Measurements from ENCODE around the gene PRLR. TPM values are rescaled to one million over a fixed set of nuclear protein-coding genes. Genes with fewer than 3 reads are reported as not detected.
"Not testable (repeated sequence)": the region's sequence is repeated elsewhere in the genome, so short reads cannot be mapped to it uniquely, and the experiment has no call there.

PRLR gene
- total RNA-seq, 2 donors from 2014 or later, result 6.2 to 7.9 TPM

- TF ChIP-seq POLR2A (IDR thresholded peaks at IDR 0.05), result no peak
- no peak for TF ChIP-seq CTCF (IDR thresholded peaks at IDR 0.05)
- H3K9me3 ChIP-seq, result no peaks in the 10 kb centered on the region
- no peak for ATAC-seq
- no peak for DNase-seq
- H3K27me3 ChIP-seq, result no peaks in the 10 kb centered on the region
- no peak overlapping the region for H3K4me3 ChIP-seq
- WGBS, 2 donors, result 88 to 100% methylated on average over 1 of the region's 1 CpG
- peaks cover 20% of the 10 kb centered on the region for H3K4me1 ChIP-seq
- intact Hi-C loops (cut with DNase I), result loop anchor here (10.0 kb wide), 1 partner anchor 108 kb away; no protein-coding TSS in a partner anchor
- H3K27ac ChIP-seq, result no peak overlapping the region
- no peaks in the 10 kb centered on the region for H3K36me3 ChIP-seq (replicated peaks in 1 of 2; ENCODE audit: insufficient read depth in 1 of 2, low read depth in 2 of 2)
Measured at GRCh38 chr5:35192506-35192905, 37.8 kb downstream of the PRLR start.

GRCh38 chr5:35189801-35190200 lies 40.5 kb downstream of the PRLR start:
- H3K27ac ChIP-seq; H3K36me3 ChIP-seq (replicated peaks in 1 of 2; ENCODE audit: insufficient read depth in 1 of 2, low read depth in 2 of 2); H3K27me3 ChIP-seq; DNase-seq; H3K9me3 ChIP-seq; H3K4me3 ChIP-seq; ATAC-seq: not testable (repeated sequence)
- peaks cover 42% of the 10 kb centered on the region for H3K4me1 ChIP-seq
- WGBS, 2 donors, result 86 to 98% methylated on average over 2 of the region's 2 CpGs
- intact Hi-C loops (cut with DNase I), result loop anchor here (10.0 kb wide), 1 partner anchor 105 kb away; no protein-coding TSS in a partner anchor

- Histone ChIP-seq H3K4me1 (peaks cover 51% of the 10 kb centered on the region), H3K9me3 (no peaks in the 10 kb centered on the region), H3K27ac (peak overlapping the region; percentile 50 to 68 (median 66)), H3K36me3 (replicated peaks in 1 of 2; ENCODE audit: insufficient read depth in 1 of 2, low read depth in 2 of 2) (no peaks in the 10 kb centered on the region), H3K4me3 (no peak overlapping the region), H3K27me3 (no peaks in the 10 kb centered on the region)
- intact Hi-C loops (cut with DNase I), result no loop called here
- 20 to 24% methylated on average over 9 of the region's 9 CpGs for WGBS, 2 donors
- peak; percentile 50 to 74 (median 54) for DNase-seq
- peak; percentile 33 for ATAC-seq
- TF ChIP-seq POLR2A (IDR thresholded peaks at IDR 0.05), result no peak
- no peak for TF ChIP-seq CTCF (IDR thresholded peaks at IDR 0.05)
Measured at GRCh38 chr5:35188031-35188457, 42.2 kb downstream of the PRLR start.

- intact Hi-C loops (cut with DNase I); H3K27me3 ChIP-seq; H3K4me3 ChIP-seq; ATAC-seq; H3K9me3 ChIP-seq; DNase-seq; H3K36me3 ChIP-seq (replicated peaks in 1 of 2; ENCODE audit: insufficient read depth in 1 of 2, low read depth in 2 of 2): not testable (repeated sequence)
- Histone ChIP-seq H3K27ac (peak overlapping the region; percentile 50 to 68 (median 66)), H3K4me1 (peaks cover 55% of the 10 kb centered on the region)
- WGBS, 2 donors, result 69 to 79% methylated on average over 3 of the region's 3 CpGs
Measured at GRCh38 chr5:35187621-35188020, 42.7 kb downstream of the PRLR start.

- H3K36me3 ChIP-seq (replicated peaks in 1 of 2; ENCODE audit: insufficient read depth in 1 of 2, low read depth in 2 of 2), result no peaks in the 10 kb centered on the region
- DNase-seq (peak in 1 of 4 donors; percentile 32), ATAC-seq (no peak)
- H3K27ac ChIP-seq, result peak overlapping the region in 1 of 4 donors; percentile 81
- 78 to 87% methylated on average over 5 of the region's 5 CpGs for WGBS, 2 donors
- H3K4me3 ChIP-seq, result no peak overlapping the region
- H3K4me1 ChIP-seq, result peaks cover 58% of the 10 kb centered on the region
- intact Hi-C loops (cut with DNase I), result no loop called here
- no peaks in the 10 kb centered on the region for H3K27me3 ChIP-seq
- no peaks in the 10 kb centered on the region for H3K9me3 ChIP-seq
- TF ChIP-seq CTCF (IDR thresholded peaks at IDR 0.05) (no peak), POLR2A (IDR thresholded peaks at IDR 0.05) (no peak)
Measured at GRCh38 chr5:35186749-35187148, 43.5 kb downstream of the PRLR start.

GRCh38 chr5:35185518-35185917 lies 44.8 kb downstream of the PRLR start:
- no peaks in the 10 kb centered on the region for H3K9me3 ChIP-seq
- DNase-seq (peak in 3 of 4 donors; percentile 32 to 37 (median 37)), ATAC-seq (peak; percentile 80)
- no peaks in the 10 kb centered on the region for H3K27me3 ChIP-seq
- H3K36me3 ChIP-seq (replicated peaks in 1 of 2; ENCODE audit: insufficient read depth in 1 of 2, low read depth in 2 of 2), result no peaks in the 10 kb centered on the region
- H3K4me3 ChIP-seq, result no peak overlapping the region
- intact Hi-C loops (cut with DNase I), result no loop called here
- H3K27ac ChIP-seq, result peak overlapping the region; percentile 58 to 81 (median 76)
- TF ChIP-seq CTCF (IDR thresholded peaks at IDR 0.05), result no peak
- peak in 1 of 3 donors; percentile 23 for TF ChIP-seq POLR2A (IDR thresholded peaks at IDR 0.05)
- WGBS, 2 donors, result 22 to 44% methylated on average over 4 of the region's 4 CpGs
- H3K4me1 ChIP-seq, result peaks cover 58% of the 10 kb centered on the region

Data from body of pancreas (tissue), 4 donors.